ENCODE results near the gene SEC61A2. TPM values are rescaled to one million over a fixed set of nuclear protein-coding genes. Genes with fewer than 3 reads are reported as not detected.
"Not testable (repeated sequence)": the region's sequence is repeated elsewhere in the genome, so short reads cannot be mapped to it uniquely, and the experiment has no call there.

SEC61A2 gene
- total and polyA plus RNA-seq, 2 experiments from 2014 or later, result 6.9 to 20.6 TPM

GRCh38 chr10:12165999-12166775, 36.7 kb downstream of the SEC61A2 start:
- no peak overlapping the region for H3K27ac ChIP-seq
- H3K36me3 ChIP-seq (ENCODE audit: low read depth), result peaks cover 52% of the 10 kb centered on the region
- 91 to 94% methylated on average over 6 of the region's 6 CpGs for WGBS, 2 experiments (ENCODE audit: low coverage in 1 of 2, low lambda C conversion rate in 2 of 2, missing lambda C conversion rate in 2 of 2)
- no peak overlapping the region for H3K9ac ChIP-seq
- no peaks in the 10 kb centered on the region for H3K9me2 ChIP-seq (ENCODE audit: insufficient read depth)
- no peak overlapping the region for H3K4me2 ChIP-seq (ENCODE audit: unreplicated experiment)
- H3K27me3 ChIP-seq (replicated peaks; ENCODE audit: insufficient read depth), result no peaks in the 10 kb centered on the region
- H3K4me1 ChIP-seq (ENCODE audit: insufficient read depth), result no peaks in the 10 kb centered on the region
- no peaks in the 10 kb centered on the region for H3K9me3 ChIP-seq (ENCODE audit: low read depth)
- 0 out of 2 replicates have a peak, but pooled peaks cover 7% of the 10 kb centered on the region for H3F3A ChIP-seq (ENCODE audit: insufficient read depth)
- no peak overlapping the region for H3K4me3 ChIP-seq
- no peaks in the 10 kb centered on the region for H3K79me2 ChIP-seq (ENCODE audit: insufficient read depth)
- DNase-seq, result no peak
- TF ChIP-seq EZH2 (IDR thresholded peaks at IDR 0.05; ENCODE audit: insufficient read depth, poor library complexity, severe bottlenecking), result no peak
- no peak for TF ChIP-seq EZH2phosphoT487 (IDR thresholded peaks at IDR 0.05; ENCODE audit: insufficient read depth, low read depth)
- no peaks in the 10 kb centered on the region for H4K20me1 ChIP-seq (ENCODE audit: insufficient read depth)
- in situ Hi-C loops (cut with MboI), result no loop called here
- no peak overlapping the region for H2AFZ ChIP-seq

GRCh38 chr10:12171512-12171911, 42.0 kb downstream of the SEC61A2 start:
- H3K9me3 ChIP-seq (ENCODE audit: low read depth); DNase-seq; H3K79me2 ChIP-seq (ENCODE audit: insufficient read depth); H4K20me1 ChIP-seq (ENCODE audit: insufficient read depth); H3K27ac ChIP-seq; H3K4me3 ChIP-seq; H3F3A ChIP-seq (ENCODE audit: insufficient read depth); H3K9ac ChIP-seq; H2AFZ ChIP-seq; H3K27me3 ChIP-seq (replicated peaks; ENCODE audit: insufficient read depth); H3K4me1 ChIP-seq (ENCODE audit: insufficient read depth); in situ Hi-C loops (cut with MboI); H3K4me2 ChIP-seq (ENCODE audit: unreplicated experiment); H3K9me2 ChIP-seq (ENCODE audit: insufficient read depth): not testable (repeated sequence)
- 97 to 100% methylated on average over 6 of the region's 6 CpGs for WGBS, 2 experiments (ENCODE audit: low coverage in 1 of 2, low lambda C conversion rate in 2 of 2, missing lambda C conversion rate in 2 of 2)
- H3K36me3 ChIP-seq (ENCODE audit: low read depth), result peaks cover 58% of the 10 kb centered on the region

GRCh38 chr10:12177642-12178041, 48.2 kb downstream of the SEC61A2 start:
- Histone ChIP-seq H3K9ac (no peak overlapping the region), H3K9me2 (ENCODE audit: insufficient read depth) (no peaks in the 10 kb centered on the region), H3K27me3 (replicated peaks; ENCODE audit: insufficient read depth) (no peaks in the 10 kb centered on the region), H3K79me2 (ENCODE audit: insufficient read depth) (no peaks in the 10 kb centered on the region), H3F3A (ENCODE audit: insufficient read depth) (peaks cover 7% of the 10 kb centered on the region; the same call in 1 of the 2 replicates), H2AFZ (no peak overlapping the region), H3K4me2 (ENCODE audit: unreplicated experiment) (no peak overlapping the region), H3K4me3 (no peak overlapping the region), H4K20me1 (ENCODE audit: insufficient read depth) (no peaks in the 10 kb centered on the region), H3K4me1 (ENCODE audit: insufficient read depth) (no peaks in the 10 kb centered on the region), H3K36me3 (ENCODE audit: low read depth) (peaks cover 37% of the 10 kb centered on the region), H3K9me3 (ENCODE audit: low read depth) (no peaks in the 10 kb centered on the region), H3K27ac (no peak overlapping the region)
- no peak for TF ChIP-seq EZH2phosphoT487 (IDR thresholded peaks at IDR 0.05; ENCODE audit: insufficient read depth, low read depth)
- TF ChIP-seq EZH2 (IDR thresholded peaks at IDR 0.05; ENCODE audit: insufficient read depth, poor library complexity, severe bottlenecking), result no peak
- peak; percentile 46 for DNase-seq
- in situ Hi-C loops (cut with MboI), result no loop called here
- WGBS, 2 experiments (ENCODE audit: low coverage in 1 of 2, low lambda C conversion rate in 2 of 2, missing lambda C conversion rate in 2 of 2), result 54 to 55% methylated on average over 9 of the region's 9 CpGs

GRCh38 chr10:12179606-12180170, 50.2 kb downstream of the SEC61A2 start:
- in situ Hi-C loops (cut with MboI), result no loop called here

More at GRCh38 chr10:12179606-12180170, 50.2 kb downstream of the SEC61A2 start:
- Histone ChIP-seq H3K79me2 (ENCODE audit: insufficient read depth) (no peaks in the 10 kb centered on the region), H4K20me1 (ENCODE audit: insufficient read depth) (no peaks in the 10 kb centered on the region), H3K9ac (no peak overlapping the region), H3K4me1 (ENCODE audit: insufficient read depth) (no peaks in the 10 kb centered on the region), H3K9me3 (ENCODE audit: low read depth) (no peaks in the 10 kb centered on the region), H3K36me3 (ENCODE audit: low read depth) (peaks cover 36% of the 10 kb centered on the region), H3K4me3 (no peak overlapping the region), H3K4me2 (ENCODE audit: unreplicated experiment) (no peak overlapping the region), H3K27me3 (replicated peaks; ENCODE audit: insufficient read depth) (no peaks in the 10 kb centered on the region), H3K9me2 (ENCODE audit: insufficient read depth) (no peaks in the 10 kb centered on the region), H3F3A (ENCODE audit: insufficient read depth) (peaks cover 7% of the 10 kb centered on the region; the same call in 1 of the 2 replicates), H3K27ac (no peak overlapping the region), H2AFZ (no peak overlapping the region)
- TF ChIP-seq EZH2 (IDR thresholded peaks at IDR 0.05; ENCODE audit: insufficient read depth, poor library complexity, severe bottlenecking) (no peak), EZH2phosphoT487 (IDR thresholded peaks at IDR 0.05; ENCODE audit: insufficient read depth, low read depth) (no peak)
- no peak for DNase-seq
- 98 to 99% methylated on average over 4 of the region's 4 CpGs for WGBS, 2 experiments (ENCODE audit: low coverage in 1 of 2, low lambda C conversion rate in 2 of 2, missing lambda C conversion rate in 2 of 2)
